NCI-H1436 treated with DMSO at 0.1 percent for 48 hours (cell line): Measurements from ENCODE around the gene GPATCH2.
"Not testable (repeated sequence)": the region's sequence is repeated elsewhere in the genome, so short reads cannot be mapped to it uniquely, and the experiment has no call there.

ENCODE experiments used
- DNase-seq: peaks from one replicate; lab custom pipeline; 2025; lab: John Stamatoyannopoulos, UW

GPATCH2 gene

DNA sequence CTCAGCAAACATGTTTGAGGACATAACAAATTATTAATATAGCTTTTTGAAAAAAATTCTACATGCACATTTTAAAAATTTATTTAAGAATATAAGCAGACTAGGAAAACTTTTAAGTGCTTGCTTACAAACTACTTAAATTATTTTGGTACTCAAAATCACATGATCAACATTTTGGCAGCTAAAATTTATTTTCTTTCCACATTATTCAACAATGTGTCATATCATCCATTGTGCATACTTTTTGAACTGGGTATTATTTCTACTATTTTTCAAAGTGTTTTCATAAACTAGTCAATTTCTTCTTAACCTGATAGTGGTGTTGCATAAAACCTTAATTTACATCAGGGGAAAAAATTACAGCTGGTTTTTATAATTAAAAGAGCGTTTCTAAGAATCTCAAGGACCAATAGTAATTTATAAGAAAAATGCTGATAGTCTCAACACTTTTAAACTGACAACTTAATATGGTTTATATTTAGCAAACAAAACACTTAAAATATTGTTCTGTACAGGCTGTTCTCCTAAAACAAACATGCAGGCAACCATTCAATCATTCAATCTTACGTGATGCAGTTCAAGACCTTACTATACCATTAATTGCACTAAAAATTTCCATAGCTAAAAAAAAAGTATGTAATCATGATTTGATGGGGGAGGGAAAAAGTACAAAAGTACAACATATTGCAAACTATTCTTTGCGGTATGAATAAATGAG is 105.0 kb downstream of the GPATCH2 start:
- no peak for DNase-seq

DNA sequence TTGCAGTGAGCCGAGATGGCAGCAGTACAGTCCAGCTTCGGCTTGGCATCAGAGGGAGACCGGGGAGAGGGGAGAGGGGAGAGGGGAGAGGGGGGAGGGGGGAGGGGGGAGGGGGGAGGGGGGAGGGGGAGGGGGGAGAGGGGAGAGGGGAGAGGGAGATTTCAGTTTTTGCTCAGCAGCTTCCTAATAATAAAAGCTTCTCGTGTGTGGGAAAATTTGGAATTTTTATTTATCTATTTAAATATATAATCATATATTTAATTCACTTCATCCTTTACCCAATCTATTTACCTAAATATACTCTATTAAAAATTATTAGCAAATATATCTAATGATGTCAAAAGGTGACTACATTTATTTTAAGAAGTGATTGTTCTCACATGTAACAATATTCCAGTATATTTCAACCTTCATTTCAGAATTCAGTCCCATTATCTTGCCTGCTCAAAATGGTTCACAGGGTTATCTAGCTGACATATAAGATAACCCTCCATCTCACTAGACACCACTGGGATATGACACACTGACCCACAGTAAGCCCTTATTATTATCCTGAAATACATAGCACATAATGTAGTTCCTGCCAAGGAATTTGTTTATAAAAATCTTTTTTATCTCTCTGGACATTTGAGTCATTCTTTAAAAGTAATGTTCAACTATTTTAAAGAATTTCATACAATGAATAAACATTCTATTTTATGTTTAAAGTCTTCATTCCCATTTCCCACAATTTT is 105.9 kb downstream of the GPATCH2 start:
- no peak for DNase-seq

DNA sequence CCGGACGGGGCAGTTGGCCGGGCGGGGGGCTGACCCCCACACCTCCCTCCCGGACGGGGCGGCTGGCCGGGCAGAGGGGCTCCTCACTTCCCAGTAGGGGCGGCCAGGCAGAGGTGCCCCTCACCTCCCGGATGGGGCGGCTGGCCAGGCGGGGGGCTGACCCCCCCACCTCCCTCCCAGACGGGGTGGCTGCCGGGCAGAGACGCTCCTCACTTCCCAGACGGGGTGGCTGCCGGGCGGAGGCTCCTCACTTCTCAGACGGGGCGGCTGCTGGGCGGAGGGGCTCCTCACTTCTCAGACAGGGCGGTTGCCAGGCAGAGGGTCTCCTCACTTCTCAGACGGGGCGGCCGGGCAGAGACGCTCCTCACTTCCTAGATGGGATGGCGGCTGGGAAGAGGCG is 107.0 kb downstream of the GPATCH2 start:
- not testable (repeated sequence) for DNase-seq

DNA sequence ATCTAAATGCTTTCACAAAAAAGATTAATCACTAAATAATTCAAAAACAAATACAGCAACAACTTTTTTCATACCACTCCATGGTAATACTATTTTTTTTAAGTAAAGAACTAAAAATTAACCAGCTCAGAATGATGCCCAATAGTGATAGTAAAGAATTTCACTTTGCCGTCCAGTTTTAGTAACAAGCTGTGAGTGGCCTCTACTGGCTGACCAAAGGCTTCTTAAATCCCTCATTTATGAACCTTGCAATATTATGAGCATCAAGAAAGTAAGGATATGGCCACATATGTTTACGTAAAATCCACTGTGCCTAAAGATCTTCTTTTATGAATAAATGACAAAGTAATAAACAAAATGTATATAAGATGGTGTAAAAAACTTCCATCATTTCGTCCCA is 108.6 kb downstream of the GPATCH2 start:
- DNase-seq = no peak

DNA sequence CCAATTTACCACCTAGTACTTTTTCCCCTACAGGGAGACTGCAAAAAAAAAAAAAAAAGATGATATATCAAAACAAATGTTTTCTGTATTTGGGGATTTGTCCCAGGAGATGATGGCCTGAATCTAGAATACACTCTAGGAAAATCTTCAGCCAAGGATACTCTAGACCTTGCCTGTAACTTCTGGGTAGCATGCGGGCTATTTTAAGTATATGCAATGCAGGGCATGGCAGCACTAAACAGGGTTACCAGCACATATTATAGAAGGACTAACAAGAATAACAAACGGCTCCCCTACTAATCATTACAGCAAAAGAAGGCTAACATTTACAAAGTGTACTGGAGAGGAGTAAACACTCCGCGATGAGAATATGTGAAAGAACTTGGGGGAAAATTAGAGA is 109.6 kb downstream of the GPATCH2 start:
- DNase-seq = no peak

DNA sequence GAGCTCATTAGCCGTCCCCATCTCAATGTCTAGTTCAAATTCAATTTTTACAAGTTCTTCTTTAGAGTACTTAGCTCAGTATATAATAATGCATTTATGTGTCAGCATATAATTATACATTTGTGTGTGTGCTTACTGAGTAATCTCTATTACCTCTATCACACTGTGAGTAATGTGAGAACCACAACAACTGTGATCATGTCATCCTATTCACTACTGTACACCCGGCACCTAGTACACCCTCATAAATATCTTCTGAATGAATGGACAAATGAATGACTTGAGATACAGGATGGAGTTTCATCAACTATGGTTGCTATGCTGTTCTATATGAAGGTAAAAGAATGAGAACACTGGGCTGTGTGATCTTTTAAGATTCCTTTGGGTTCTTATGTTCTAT is 124.0 kb downstream of the GPATCH2 start:
- DNase-seq = peak; percentile 54

DNA sequence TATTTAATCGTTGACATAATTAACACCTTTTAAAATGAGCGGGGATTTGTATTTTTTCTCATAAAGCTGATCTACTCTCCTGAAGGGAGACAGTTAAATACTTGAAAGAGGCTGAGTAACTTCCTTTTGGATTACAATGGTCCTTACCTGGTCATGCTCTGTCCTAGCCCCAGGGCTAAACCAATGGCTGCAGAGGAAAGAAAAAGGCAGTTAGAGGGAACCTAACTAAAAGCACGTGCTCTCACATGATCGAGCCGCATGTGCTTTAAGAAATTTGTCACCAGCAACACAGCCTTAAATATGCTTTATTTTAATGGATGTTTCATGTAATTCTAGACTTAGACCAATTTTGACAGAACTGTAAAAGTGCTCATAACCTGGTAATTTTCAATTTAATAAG is 132.7 kb downstream of the GPATCH2 start:
- no peak for DNase-seq

DNA sequence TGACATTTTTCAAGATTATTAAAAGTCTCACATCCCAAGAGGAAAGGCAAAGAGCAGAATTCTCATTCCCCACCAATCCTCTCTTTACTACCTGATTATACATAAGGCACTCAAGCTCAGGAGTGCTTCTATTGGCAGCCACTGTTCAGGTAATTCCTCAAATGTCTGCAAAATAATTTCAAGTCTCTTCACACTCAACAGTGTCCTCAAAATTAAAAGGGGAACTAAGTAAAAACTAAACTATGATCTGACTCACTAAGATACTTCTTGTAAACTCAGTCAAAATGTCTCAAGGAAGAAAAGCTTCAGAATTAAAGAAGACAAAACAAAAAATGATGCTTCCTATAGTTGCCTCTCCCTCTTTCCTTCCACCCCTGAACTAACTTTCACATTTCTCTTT is 135.6 kb downstream of the GPATCH2 start:
- no peak for DNase-seq

DNA sequence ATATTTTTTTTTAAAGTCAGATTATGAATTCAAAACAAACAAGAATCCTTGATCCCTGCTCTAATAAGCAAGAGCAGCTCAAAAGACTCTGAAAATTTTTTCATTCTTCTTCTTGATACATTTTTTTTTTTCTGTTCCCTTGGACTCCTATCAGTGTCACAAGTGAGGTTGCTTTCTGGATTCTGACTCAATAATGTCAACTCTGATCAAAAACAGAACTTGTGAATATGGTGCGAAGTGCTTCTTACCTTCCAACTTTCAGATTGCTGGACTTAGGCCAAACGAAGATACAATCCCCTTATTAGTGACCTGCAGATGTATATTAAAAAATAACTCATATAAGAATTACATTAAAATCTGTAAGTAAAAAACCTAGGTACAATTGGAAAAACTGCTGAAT is 136.1 kb downstream of the GPATCH2 start:
- no peak for DNase-seq

DNA sequence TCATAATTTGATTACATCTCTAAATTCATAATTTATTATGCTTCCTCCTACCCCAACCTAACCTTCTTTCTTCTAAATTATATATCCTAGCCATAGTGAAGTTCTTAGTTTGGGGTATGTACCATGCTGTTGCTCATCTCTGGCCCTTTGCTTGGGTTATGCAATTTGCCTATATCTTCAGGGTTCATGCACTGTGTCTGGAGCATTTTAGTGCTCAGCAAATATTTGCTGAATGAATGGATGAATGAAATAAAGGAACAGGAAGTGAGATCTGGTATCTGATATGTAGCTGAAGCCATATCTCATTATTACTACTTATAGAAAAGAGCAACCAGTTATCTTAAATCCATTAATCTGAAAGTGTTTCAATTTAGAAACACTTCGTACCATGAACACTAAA is 137.6 kb downstream of the GPATCH2 start:
- no peak for DNase-seq

DNA sequence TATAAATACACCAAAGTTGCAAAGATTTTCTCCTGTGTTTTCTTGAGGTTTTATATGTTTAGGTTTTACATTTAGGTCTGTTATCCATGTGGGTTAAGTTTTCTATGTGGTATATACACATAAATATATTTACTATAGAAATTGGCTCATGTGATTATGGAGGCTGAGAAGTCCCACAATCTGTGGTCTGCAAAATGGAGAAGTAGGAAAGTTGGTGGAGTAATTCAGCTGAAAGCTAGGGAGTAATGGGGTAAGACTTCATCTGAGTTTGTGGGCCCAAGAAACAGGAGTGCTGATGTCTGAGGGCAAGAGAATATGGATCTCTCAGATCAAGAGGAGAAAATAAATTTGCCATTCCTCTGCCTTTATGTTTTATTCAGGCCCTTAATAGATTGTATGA is 146.0 kb downstream of the GPATCH2 start:
- no peak for DNase-seq

DNA sequence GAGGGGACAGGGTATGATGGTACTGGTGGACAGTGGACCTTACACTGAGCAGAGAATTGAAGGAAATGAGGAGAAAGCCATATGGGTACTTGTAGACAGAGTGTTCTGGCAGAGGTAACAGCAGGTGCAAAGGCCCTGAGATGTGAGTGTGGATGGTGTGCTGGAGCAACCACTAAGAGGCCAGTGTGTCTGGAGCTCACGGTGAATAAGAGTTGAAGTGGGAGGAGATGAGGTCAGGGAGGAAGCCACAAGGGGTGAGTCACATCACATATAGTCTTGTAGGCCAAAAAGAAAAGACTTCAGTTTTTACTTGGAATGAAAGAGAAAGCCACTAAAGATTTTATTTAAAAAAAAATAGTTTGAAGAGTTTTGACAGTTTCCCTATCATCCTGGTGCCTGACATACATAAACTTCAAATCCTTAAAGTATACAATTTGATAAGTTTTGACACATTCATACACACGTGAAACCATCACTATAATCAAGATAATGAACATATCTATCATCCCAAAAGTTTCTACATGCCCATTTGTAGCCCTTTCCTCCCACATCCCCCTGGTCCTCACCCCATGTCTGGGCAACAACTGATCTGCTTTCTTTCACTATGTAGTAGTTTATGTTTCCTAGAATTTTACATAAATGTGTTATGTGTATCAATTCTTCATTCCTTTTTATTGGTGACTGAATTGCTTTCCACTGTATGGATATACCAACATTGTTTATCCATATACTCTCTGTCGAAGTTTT is 148.4 kb downstream of the GPATCH2 start:
- DNase-seq = no peak

DNA sequence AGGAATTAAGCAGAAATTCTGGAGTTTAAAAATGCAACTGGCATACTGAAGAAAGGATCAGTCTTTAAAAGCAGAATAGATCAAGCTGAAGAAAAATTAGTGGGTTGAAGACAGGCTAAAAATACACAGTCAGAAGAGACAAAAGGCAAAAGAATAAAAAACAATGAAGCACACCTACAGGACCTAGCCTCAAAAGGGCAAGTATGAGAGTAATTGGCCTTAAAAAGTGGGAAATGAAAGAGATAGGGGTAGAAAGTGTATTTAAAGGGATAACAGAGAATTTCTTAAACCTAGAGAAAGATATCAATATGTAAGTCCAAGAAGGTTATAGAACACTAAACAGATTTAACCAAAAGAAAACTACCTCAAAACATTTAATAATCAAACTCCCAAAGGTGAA is 152.4 kb downstream of the GPATCH2 start:
- DNase-seq = no peak

DNA sequence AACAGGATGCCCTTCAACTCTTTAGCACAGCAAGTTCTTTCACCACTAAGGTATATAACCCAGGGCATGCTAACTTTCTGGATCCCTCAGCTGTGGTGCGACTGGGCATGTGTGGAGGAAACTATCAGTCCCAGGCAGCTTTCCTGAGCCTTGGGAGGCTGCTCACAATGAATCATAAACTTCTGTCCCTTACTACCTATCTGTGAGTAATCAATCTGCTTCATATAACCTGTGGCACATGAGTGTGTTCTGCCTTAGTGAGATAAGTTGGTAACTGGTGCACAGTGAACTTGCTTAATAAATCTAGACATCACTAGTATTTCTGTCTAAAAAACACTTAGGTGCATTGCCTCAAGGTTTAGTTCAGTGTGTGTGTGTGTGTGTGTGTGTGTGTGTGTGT is 158.0 kb downstream of the GPATCH2 start:
- DNase-seq = no peak

DNA sequence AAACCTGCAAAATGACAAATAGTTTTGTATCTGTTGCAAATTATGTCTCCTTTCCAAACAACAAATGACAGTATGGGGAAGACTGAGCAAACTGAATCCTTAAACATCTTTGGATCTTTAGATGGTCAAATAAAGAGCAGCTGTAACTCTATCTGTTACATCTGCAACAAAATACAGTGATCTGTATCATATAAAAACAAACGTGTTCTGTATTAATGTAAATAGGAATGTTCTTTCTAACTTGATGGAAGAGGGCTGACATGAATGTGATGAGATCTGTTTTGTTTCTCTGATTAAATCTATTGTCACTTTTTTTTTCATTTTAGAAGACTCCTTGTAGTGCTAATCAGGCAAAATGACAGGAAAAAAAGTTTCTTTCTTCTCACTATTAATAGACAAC is 159.5 kb downstream of the GPATCH2 start:
- DNase-seq = no peak

DNA sequence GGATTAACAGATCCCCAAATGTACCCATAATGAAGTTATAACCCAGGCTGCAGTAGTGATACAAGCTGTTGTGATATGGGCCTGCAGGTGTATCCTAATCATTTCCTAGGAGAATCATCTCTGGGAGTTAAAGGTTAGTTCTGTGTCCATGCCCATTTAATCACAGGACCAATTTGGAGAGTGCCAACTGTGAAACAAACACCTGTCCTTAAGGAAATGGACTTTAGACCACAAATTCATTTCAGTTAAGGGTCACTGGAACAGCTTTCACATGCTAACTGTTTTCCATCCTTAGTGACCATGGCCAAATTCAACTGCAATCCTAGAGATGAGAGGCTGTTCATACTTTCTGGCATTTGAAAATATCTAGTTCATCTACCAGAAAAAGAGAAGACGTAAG is 160.9 kb downstream of the GPATCH2 start:
- DNase-seq = no peak

DNA sequence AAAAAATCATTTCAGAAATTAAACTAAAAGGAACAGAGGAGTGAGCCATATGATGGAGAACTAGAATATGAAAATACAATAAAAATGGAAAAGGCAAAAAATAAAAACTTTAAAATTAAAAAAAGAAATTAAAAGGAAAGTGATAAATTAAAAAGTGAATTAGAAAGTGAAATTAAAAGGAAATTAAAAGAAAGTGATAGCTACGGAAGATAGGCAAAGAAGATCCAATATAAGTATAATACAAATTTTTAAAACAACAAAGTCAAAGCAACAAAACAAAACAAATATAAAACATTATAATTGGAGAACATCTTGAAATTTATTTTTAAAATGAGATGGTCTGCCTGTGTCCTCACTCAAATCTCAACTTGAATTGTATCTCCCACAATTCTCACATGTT is 165.8 kb downstream of the GPATCH2 start:
- DNase-seq = no peak

DNA sequence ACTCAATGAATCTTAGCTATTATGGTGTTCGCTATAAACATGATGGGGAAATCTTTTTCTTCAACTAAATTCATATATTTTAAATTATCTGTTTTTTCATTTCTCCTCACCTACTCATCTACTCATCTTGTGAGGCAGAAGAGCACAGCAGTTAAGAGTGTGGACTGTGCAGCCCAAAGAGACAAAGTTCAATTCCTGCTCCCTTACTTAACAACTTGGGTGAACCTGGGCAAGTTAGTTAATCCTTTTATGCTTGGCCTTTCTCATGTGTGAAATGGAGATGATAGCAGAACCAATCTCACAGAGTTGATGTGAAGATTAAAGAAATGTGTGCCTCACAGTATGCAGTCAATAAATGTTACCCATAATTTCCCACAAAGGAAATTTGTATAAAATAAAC is 168.2 kb downstream of the GPATCH2 start:
- DNase-seq = no peak

DNA sequence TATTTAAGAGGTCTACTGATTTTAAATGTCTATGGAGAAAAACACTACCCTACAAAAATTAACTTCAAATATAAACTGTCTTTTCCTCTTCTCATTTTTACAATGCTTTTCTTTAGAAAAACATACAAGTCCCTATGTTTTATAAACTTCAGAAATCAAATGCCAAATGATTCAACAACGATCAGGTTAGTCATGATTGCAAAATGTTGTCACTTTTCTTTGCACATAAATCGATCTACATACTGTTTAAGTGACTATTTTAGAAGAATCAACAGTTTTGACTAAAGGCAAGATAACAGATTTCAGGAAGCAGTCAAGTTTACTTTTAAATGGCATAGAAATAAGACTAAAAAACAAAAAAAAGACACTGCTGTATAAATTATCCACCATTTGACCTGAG is 168.7 kb downstream of the GPATCH2 start:
- no peak for DNase-seq

DNA sequence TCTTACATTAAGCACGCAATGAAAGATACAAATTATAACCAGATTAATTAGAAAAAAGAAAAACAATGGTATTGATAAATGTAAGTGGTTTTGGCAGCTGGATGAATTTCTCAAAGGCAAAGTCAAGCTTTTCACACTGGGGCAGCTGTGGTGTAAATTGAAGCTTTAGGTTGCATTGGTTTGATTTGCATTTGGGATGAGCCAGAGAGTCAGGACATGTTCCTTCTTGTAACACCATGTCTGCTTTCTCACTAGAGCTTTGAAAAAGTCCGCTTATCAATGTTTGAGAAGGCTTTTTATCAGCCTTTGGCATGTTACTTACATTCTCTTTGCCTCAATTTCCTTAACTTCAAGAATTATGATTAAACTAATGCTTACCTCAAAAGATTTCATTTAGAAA is 173.9 kb downstream of the GPATCH2 start:
- DNase-seq = no peak

DNA sequence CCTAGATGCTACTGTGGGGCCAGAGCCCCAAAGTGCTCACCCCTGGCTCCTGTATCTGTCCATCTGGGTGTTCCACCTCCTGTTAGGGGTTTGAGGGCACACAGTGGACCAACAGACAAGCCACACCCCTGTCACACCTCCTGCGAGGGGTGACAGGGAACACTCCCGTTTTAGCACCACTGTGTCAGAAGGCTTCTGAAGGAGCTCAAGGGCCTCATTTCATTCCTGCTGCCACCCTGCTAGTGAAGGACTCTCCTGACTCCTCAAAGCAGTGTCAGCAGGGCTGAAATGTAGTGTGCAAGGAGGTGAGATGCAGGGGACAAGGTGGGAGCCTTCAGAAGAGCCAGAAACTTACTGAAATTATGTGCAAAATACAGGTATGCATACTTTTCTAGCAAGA is 174.6 kb downstream of the GPATCH2 start:
- no peak for DNase-seq

DNA sequence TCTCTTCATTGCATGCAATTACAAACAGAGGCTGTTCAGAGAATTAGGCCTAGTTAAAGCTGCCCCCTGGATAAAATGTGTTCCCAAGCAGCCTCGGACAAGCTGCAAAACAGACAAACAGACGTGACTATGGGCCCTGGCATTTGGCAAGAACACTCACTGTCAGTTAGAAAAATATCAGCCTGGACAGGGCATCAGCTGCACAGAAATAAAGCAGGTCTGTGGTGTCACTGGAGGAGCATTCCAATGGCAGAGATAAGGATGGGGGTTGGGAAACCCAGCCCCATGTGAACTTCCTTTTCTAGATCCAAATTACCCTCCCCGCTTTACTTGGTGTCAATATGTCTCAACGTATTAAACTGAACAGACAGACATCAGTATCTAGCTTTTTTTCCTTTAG is 177.1 kb downstream of the GPATCH2 start:
- no peak for DNase-seq

DNA sequence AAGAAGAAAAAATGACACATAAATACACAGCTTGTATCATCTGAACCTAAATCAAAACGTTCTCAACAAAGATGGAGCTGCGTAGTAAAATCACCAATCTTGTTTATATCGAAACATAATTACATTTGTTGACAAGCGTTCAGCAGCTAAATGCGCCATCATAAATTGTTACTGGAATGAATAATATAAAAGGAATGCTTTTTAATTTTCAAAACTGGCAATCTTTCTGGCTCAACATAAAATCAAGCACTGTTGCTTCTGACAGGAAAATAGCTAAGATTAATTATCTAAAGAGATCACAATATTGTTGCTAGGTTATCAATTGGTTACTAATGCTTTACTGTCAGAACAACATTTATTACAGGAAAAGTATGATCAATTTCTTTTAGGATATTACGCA is 181.5 kb downstream of the GPATCH2 start:
- DNase-seq = no peak
